GM20431 (cell line): ENCODE results near the gene KIF17.
"Not testable (repeated sequence)": the region's sequence is repeated elsewhere in the genome, so short reads cannot be mapped to it uniquely, and the experiment has no call there.

Source experiments
- in situ Hi-C: fragments of 300-500 bp; cut with MseI, MboI; formaldehyde crosslinking; loops from one replicate; pipeline ENCODE4 v1.15.0; 2020; ENCODE audit warnings: low sequenced_read_pairs; ENCODE audit not compliant: unreplicated experiment

KIF17 gene

GRCh38 chr1:20728371-20729154, 10.8 kb upstream of the KIF17 start:
- in situ Hi-C loops, result no loop called here

GRCh38 chr1:20727746-20728316, 10.0 kb upstream of the KIF17 start:
- in situ Hi-C loops, result no loop called here

DNA sequence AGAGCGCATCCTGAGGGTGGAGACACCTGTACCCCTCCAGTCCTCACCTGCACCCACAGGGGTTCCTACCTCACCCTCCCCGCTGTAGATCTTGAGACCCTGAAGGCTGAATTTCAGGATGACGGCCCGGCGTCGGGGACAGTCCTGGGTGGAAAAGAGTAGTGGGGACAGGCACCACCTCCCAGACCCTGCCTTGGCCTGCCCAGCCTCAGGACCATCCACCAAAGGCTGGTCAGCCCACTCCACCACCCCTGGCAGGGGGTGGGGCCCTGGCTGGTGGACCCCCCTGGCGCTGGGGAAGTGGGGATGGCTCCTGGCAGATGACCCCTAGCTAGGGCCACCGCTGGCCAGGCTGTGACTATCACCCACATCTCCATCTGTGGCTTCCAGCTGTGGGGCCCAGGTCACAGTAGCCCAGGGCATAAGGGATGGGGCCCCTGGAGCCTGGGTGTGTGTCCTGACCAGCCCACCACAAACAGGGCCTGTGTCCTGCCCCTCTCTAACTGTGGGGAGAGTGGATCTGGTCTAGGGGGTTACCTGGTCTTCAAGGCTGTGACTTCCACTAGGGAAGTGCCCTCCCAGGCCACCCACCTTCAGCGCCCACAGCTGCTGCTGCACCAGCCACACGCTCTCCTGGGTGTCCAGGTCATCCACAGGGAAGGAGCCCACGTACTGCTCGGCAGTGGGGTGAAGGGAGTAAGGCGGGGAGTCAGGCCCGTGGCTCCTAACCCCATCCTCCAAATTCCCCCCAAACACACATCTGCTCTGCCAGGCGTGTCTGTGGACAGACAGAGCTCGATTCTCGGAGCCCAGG, 9.3 kb upstream of the KIF17 start:
- in situ Hi-C loops, result no loop called here

- in situ Hi-C loops, result no loop called here
These were observed 8.5 kb upstream of the KIF17 start for GRCh38 chr1:20726118-20726911.

GRCh38 chr1:20725189-20726117, 7.6 kb upstream of the KIF17 start:
- in situ Hi-C loops, result no loop called here

DNA sequence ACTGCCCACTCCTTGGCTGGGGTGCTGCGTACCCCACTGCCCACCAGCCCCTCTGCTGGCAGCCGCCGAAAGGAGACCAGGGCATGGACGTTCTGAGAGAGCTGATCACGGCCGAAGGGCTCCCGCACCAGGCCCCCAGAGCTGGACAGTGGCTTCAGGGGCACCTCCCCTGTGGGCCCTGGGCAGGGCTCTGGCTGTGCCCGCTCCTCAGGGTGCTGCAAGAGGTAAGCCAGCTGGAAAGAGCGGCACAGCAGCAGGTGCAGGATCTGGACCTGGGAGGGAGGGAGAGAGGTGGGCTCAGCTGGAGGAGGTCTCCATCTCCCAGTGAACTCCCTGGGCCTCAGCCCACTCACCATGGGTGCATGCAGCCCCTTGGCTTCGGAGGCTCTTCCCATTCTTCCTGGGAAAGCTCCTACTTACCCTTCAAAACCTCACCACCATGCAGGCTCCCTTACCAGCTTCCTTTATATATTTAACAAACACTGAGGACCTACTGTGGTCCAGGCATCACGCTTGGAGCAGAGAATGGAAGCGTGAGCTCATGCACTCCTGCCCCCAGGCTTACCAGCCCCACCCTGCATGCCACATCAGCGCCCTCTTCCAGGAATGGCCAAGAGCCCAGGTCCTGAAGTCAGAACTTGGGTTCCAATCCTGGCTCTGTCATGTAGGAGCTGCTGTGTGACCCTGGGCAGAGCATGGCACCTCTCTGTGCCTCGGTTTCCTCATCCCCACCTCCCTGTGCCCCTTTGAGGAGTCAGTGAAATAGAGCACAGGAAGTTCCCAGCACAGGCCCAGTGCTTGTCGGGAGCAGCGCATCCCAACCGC, 6.8 kb upstream of the KIF17 start:
- in situ Hi-C loops, result no loop called here

DNA sequence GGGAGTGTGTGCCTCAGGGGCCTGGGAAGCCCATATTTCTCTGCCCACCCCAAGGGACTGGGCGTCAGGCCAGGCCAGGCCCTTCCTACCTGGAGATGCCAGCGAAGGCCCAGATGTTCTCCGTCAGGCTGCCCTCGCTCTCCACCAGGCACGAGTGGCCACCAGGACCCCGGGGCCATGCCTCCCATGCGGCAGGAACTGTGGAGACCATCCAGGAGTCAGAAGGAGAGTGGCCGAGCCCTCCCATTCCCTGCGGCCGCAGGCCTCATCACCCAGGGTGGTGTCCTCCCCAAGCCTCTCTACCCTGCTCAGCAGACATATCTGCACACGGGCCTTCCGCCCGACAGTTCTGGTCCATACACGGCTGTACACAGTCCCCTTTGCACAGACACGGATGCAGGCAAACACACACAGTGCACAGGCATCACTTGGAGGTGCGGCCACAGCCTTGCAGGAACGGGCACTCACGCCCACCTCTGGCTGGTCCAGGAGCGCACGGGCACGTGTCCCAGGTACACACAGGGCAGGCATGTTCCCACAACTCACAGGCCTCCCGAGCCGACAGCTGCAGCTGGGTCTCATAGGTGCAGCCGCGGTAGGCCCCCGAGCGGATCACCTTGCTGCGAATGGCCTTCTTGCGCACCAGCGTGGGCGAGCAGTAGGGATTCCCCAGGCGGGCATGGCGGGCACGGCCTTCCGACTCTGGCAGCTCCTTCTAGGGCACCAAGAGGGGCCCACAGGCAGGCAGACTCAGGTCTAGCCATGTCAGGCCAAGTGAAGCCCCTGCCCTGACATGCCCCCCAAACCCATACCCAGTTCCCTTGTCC, 5.9 kb upstream of the KIF17 start:
- in situ Hi-C loops, result no loop called here

DNA sequence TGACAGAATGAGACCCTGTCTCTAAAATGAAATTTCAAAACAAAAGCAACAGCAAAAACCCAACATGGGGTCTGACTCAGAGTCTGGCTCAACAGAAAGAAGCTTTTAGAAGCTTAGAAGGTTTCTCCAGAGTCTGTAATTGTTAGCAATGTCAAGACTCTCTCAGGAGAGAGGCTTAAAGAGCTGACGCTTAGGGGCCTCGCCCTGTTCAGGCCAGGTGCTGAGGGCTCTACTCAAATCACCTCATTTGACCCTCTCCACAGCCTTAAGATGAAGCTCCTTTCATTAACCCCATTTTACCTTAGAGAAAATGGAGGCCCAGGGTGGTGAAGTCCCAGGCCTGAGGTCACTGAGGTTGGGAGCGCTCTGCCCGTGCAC, 5.3 kb upstream of the KIF17 start:
- in situ Hi-C loops, result no loop called here

GRCh38 chr1:20721117-20722061, 3.6 kb upstream of the KIF17 start:
- in situ Hi-C loops, result no loop called here

DNA sequence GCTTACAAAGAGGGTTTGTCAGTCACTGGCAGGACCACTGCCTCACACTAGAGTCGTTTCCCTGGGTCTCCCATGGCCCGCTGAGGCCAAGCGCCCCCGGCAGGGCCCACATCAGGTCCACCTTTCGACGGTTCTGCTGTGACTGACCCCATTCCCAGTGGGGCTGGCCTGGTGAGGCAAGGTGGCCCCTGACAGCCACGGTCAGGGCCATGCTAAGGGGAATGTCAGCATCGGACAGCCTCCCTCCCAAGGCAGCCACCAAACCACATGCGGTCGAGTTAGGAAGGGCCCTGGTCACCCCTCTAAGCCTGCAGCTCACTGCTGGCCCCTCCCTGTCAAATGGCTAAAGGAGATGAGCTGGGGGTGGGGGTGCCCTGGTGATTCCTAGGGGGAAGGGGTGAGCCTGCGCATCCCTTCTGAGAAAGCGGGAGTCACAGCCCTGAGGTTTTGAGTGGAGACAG, 2.9 kb upstream of the KIF17 start:
- in situ Hi-C loops, result no loop called here

DNA sequence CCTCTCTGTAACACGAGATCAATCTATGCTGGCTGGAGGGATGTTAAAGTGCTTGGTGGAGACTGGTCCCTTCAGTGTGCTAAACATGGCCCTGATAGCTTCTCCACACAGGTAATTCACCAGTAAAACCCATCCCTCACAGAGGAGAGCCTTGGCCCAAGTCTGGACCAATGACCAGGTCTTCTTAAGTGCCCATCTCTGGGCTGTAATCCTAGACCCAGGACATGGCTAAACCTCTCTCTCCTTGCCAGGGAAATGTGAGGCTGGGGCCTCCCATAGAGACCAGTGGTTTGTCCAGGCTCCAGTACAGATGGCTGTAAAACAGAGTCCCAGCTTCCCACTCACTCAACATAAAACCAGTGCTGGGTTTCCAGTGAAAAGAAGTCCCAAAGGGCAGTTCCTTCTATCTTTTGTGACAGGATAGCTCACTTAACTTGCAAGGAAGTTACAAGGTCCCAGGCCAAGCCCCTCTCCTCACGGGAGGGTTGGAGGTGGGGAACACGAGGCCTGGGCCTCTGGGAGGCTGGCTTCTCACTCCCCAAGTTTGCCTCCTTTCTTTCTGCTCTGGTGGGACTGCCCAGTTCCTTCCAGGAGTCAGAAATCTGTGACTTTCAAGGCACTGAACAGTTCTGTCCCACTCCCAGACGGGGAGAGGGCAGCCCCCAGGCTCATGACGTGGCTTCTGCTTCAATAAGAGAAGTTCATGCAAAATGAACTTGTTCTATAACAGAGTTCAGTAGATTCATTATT, 2.2 kb upstream of the KIF17 start:
- in situ Hi-C loops, result no loop called here

GRCh38 chr1:20719261-20719660, 1.5 kb upstream of the KIF17 start:
- in situ Hi-C loops, result no loop called here

- in situ Hi-C loops, result not testable (repeated sequence)
These were observed 606 bp upstream of the KIF17 start for GRCh38 chr1:20718343-20718882.

DNA sequence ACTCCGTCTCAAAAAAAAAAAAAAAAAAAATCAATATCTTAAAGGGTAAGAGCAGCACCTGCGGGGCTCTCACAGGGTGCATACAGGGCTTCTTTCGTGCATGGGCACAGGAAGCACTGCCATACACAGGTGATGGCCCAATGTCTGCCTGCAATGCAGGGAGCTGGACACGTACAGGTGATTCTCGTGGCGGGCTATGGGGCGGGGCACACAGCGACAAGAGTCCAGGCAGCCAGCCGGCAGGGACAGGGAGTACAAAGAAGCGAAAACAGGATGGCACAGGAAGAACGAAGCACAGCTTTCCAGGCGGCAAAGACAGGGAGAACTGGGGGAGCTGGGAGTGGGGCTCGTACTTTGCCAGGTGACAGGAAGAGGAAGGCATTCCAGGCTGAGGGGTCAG, 1.6 kb downstream of the KIF17 start:
- in situ Hi-C loops, result no loop called here

- in situ Hi-C loops, result no loop called here
These were observed 2.4 kb downstream of the KIF17 start for GRCh38 chr1:20715406-20715805.

- in situ Hi-C loops, result no loop called here
These were observed 4.4 kb downstream of the KIF17 start for GRCh38 chr1:20713440-20713839.
